ENCODE measurements around the gene STAT1.

GRCh38 chr2:191036363-191036762, 22.4 kb upstream of the STAT1 start:
- no peak for TF ChIP-seq CTCF (IDR thresholded peaks at IDR 0.05)
- TF ChIP-seq POLR2AphosphoS5 (IDR thresholded peaks at IDR 0.05) = no peak
- no peak for TF ChIP-seq POLR2A (IDR thresholded peaks at IDR 0.05)
